HFFc6 (cell line): ENCODE results near the gene TMPRSS3. TPM values are rescaled to one million over a fixed set of nuclear protein-coding genes. Genes with fewer than 3 reads are reported as not detected.

Source experiments
- DNase-seq: peaks from one replicate; pipeline ENCODE4 v3.0.0-alpha.2; 2018
- H3K27ac Mint-ChIP-seq: 2 replicates; pipeline ENCODE4 v1.8.0; 2020; ENCODE audit warnings: mild to moderate bottlenecking, mixed read lengths
- H3K27me3 Mint-ChIP-seq: 2 replicates; pipeline ENCODE4 v1.8.0; 2021; ENCODE audit warnings: mild to moderate bottlenecking, moderate library complexity, mixed read lengths; ENCODE audit not compliant: insufficient read depth
- H3K36me3 Mint-ChIP-seq: 2 replicates; pipeline ENCODE4 v1.8.0; 2021; ENCODE audit warnings: low read depth, mixed read lengths
- H3K4me1 Mint-ChIP-seq: 2 replicates; pipeline ENCODE4 v1.8.0; 2020; ENCODE audit warnings: low read depth, mixed read lengths
- H3K4me3 Mint-ChIP-seq: 2 replicates; pipeline ENCODE4 v1.8.0; 2020; ENCODE audit warnings: mild to moderate bottlenecking, moderate library complexity, mixed read lengths
- H3K9me3 Mint-ChIP-seq: 2 replicates; pipeline ENCODE4 v1.8.0; 2020; ENCODE audit warnings: mild to moderate bottlenecking, mixed read lengths
- CTCF ChIP-seq: fragments of 200-600 bp; sonication (generic); IDR thresholded peaks from 2 replicates; pipeline ENCODE4 v1.5.0; 2021; ENCODE audit warnings: antibody characterized with exemption, mild to moderate bottlenecking
- total RNA-seq, 6 experiments: library from RNA; stranded (reverse); fragmentation: NEBNext Ultra II Directional; extraction: Animal tissue kit (Norgen Biotek cat#: 25700); gene quantifications; 2 replicates in 1 of 6; 3 replicates in 5 of 6; pipeline ENCODE4 v1.2.3, GENCODE V29; 2021

The TMPRSS3 gene
- total RNA-seq, 6 experiments from 2014 or later, result not detected

DNA sequence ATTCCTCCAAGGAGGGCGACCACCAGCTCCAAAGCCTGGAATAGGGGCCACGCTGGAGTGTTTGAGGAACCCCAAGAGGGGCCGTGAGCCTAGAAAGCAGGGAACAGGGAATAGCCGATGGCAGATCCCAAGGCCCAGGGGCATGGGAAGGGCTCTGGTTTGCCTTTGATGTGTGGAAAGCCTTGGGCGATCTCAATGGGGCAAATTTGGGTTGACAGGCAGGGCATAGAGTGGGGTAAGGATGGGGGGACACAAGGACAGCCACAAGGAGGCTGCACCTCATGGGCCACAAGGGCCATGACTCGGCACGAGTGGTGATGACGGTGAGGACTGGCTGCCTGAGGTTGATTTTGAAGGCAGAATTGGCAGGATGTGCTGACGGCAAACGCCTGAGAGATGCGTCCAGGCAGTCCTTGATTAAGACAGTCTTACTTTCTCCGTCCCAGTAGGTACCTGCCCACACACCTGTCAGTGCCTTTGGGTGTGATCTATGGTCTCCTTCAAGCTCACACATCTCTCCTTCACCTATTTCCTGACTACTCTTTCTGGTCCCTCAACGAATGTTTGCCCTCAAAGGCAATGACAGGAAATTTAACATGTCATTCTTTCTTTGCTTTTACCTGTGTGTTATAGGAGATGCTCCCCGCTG is 2.0 kb upstream of the TMPRSS3 start:
- no peak overlapping the region for H3K4me3 Mint-ChIP-seq
- peaks cover 62% of the 10 kb centered on the region for H3K9me3 Mint-ChIP-seq
- H3K36me3 Mint-ChIP-seq, result 0 out of 2 replicates have a peak, but pooled peaks cover 4% of the 10 kb centered on the region
- TF ChIP-seq CTCF, result no peak
- no peak overlapping the region for H3K27ac Mint-ChIP-seq
- H3K27me3 Mint-ChIP-seq, result no peaks in the 10 kb centered on the region
- no peaks in the 10 kb centered on the region for H3K4me1 Mint-ChIP-seq
- DNase-seq, result no peak

GRCh38 chr21:42396799-42397745 is 1.2 kb upstream of the TMPRSS3 start:
- Mint-ChIP-seq H3K36me3 (peaks cover 6% of the 10 kb centered on the region; the same call in 1 of the 2 replicates), H3K9me3 (peaks cover 63% of the 10 kb centered on the region), H3K27me3 (no peaks in the 10 kb centered on the region), H3K4me1 (no peaks in the 10 kb centered on the region), H3K27ac (no peak overlapping the region), H3K4me3 (no peak overlapping the region)
- DNase-seq, result no peak
- TF ChIP-seq CTCF, result no peak

DNA sequence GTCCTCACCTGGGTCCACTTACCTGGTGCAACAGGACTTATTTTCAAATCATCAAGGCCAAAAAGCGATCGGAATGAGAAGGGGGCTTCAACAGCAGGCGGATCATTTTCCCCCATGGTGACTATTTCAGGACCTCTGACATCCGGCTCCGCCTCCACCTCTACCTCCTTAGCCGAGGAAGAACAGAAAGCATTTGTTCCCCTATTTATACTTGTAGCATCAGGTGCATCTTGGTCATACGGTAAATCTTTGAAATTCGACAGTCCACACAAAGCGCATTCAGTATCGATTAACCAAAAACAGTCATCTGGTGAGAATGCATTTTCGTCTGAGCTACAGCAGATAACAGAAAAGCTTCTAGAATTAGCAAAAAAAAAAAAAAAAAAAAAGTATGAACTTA is 550 bp downstream of the TMPRSS3 start:
- peaks cover 9% of the 10 kb centered on the region; the same call in 1 of the 2 replicates for H3K36me3 Mint-ChIP-seq
- H3K27me3 Mint-ChIP-seq, result no peaks in the 10 kb centered on the region
- TF ChIP-seq CTCF, result no peak
- peaks cover 70% of the 10 kb centered on the region for H3K9me3 Mint-ChIP-seq
- no peaks in the 10 kb centered on the region for H3K4me1 Mint-ChIP-seq
- no peak overlapping the region for H3K27ac Mint-ChIP-seq
- H3K4me3 Mint-ChIP-seq, result no peak overlapping the region
- no peak for DNase-seq

DNA sequence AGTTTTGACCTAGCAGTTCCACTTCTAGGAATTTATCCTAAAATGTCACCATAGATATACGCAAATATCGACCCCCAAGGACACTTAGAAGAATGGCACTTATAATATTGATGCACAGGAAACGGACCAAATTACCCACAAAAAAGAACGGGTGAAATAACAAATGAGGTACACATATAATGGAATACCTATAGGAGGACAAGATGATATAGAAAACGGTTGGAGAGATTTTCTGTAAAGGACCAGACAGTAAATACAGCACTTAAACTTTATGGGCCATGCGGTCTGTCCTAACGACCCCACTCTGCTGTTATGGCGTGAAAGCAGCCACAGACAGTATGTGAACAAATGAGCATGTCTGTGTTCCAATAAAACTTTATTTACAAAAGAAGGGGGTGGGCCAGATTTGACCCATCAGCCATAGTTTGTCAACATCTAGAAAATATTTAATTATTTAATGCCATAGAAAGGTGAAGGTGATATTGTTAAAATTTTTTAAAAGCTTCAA is 2.4 kb downstream of the TMPRSS3 start:
- TF ChIP-seq CTCF, result no peak
- peaks cover 76% of the 10 kb centered on the region for H3K9me3 Mint-ChIP-seq
- H3K36me3 Mint-ChIP-seq, result peaks cover 16% of the 10 kb centered on the region
- no peaks in the 10 kb centered on the region for H3K27me3 Mint-ChIP-seq
- H3K4me3 Mint-ChIP-seq, result no peak overlapping the region
- DNase-seq, result no peak
- no peak overlapping the region for H3K27ac Mint-ChIP-seq
- H3K4me1 Mint-ChIP-seq, result no peaks in the 10 kb centered on the region

GRCh38 chr21:42392731-42393442 is 3.0 kb downstream of the TMPRSS3 start:
- peaks cover 16% of the 10 kb centered on the region for H3K36me3 Mint-ChIP-seq
- no peaks in the 10 kb centered on the region for H3K27me3 Mint-ChIP-seq
- TF ChIP-seq CTCF, result no peak
- no peak overlapping the region for H3K27ac Mint-ChIP-seq
- no peaks in the 10 kb centered on the region for H3K4me1 Mint-ChIP-seq
- DNase-seq, result no peak
- peaks cover 76% of the 10 kb centered on the region for H3K9me3 Mint-ChIP-seq
- H3K4me3 Mint-ChIP-seq, result no peak overlapping the region
